IMR-90 (cell line): Measurements from ENCODE around the gene PRR36.

Experiments used
- MAZ ChIP-seq: IDR thresholded peaks from 2 replicates; pipeline ENCODE4 v1.6.1; 2012; ENCODE audit warnings: low read depth, mild to moderate bottlenecking, low read length, improper control_type of control experiment, moderate library complexity, borderline replicate concordance
- POLR2A ChIP-seq: IDR thresholded peaks from 2 replicates; pipeline ENCODE4 v1.6.1; 2012; ENCODE audit warnings: mild to moderate bottlenecking, low read depth, low read length
- RAD21 ChIP-seq: IDR thresholded peaks from 2 replicates; pipeline ENCODE4 v1.6.1; 2012; ENCODE audit warnings: low read length, improper control_type of control experiment
- TF ChIP-seq, protein P1 (sequence below): conservative IDR thresholded peaks from 2 replicates; pipeline ENCODE4 v1.5.1; 2012; ENCODE audit warnings: mild to moderate bottlenecking, low read depth, low read length, improper control_type of control experiment

DNA sequence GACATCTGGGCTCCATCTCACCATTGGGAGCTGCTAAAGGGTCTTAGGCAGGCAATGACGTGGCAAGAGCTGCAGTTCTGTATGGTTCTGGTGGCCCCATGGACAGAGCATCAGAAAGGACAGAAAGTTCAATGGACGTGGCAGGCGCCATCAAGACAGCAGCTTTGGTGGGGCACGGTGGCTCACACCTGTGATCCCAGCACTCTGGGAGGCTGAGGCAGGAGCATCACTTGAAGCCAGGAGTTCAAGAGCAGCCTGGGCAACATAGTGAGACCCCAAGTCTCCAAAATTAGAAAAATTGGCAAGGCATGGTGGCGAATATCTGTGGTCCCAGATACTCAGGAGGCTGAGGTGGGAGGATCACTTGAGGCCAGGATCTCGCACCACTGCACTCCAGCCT, 34.7 kb downstream of the PRR36 start:
- TF ChIP-seq MAZ (no peak), RAD21 (no peak), POLR2A (no peak)
- TF ChIP-seq, protein P1, sequence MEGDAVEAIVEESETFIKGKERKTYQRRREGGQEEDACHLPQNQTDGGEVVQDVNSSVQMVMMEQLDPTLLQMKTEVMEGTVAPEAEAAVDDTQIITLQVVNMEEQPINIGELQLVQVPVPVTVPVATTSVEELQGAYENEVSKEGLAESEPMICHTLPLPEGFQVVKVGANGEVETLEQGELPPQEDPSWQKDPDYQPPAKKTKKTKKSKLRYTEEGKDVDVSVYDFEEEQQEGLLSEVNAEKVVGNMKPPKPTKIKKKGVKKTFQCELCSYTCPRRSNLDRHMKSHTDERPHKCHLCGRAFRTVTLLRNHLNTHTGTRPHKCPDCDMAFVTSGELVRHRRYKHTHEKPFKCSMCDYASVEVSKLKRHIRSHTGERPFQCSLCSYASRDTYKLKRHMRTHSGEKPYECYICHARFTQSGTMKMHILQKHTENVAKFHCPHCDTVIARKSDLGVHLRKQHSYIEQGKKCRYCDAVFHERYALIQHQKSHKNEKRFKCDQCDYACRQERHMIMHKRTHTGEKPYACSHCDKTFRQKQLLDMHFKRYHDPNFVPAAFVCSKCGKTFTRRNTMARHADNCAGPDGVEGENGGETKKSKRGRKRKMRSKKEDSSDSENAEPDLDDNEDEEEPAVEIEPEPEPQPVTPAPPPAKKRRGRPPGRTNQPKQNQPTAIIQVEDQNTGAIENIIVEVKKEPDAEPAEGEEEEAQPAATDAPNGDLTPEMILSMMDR = no peak
